Transverse colon (tissue), 3 donors: ENCODE measurements around the gene CLTC.

ENCODE experiments used
- EP300 ChIP-seq: sonication (generic); formaldehyde crosslinking; IDR thresholded peaks from one replicate; pipeline ENCODE4 v1.6.1; 2017; ENCODE audit warnings: antibody characterized with exemption, low read depth
- POLR2A ChIP-seq: fragments of 450-650 bp; IDR thresholded peaks from one replicate; pipeline ENCODE4 v1.6.1; 2016; ENCODE audit warnings: antibody characterized with exemption, mild to moderate bottlenecking, moderate library complexity
- TF ChIP-seq, protein P1 (sequence below), 5 experiments: fragments of 200-600 bp in 3 of 5; fragments of 450-650 bp in 2 of 5; sonication (generic) in 3 of 5; IDR thresholded peaks; 1 replicate in 2 of 5; 2 replicates in 3 of 5; pipeline ENCODE4 v1.5.1; 2016 to 2017; ENCODE audit warnings: antibody characterized with exemption in 5 of 5, inconsistent platforms in 3 of 5, mild to moderate bottlenecking in 2 of 5, moderate library complexity in 1 of 5

DNA sequence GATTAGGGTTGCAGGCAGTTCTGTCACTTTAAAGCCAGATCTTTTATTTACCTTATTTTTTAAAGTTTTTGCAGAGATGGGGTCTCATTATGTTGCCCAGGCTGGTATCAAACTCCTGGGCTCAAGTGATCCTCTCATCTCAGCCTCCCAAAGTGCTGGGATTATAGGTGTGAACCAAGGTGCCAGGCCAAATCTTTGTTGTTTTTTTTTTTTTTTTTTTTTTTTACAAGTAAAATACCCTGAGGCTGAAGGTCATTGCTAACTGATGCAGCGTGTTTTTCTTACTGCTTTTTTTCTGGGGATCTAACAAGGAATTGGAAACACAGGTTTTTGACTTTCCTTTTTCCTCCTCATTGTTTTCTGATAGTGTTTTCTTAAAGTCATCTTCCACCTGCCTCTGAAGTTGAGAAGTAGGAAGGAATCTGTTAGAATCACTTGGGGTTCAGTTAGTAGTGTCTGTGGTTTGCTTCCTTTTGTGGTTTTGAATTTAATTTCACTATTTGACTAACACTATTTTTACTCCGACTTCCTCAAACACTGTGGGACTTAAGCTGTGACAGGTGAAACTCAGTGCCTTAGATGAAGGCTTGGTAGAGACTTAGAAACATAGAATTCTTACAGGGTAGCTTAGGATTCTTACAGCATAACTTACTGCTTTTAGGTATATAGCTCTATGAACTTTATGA is 22.2 kb downstream of the CLTC start:
- TF ChIP-seq, protein P1, sequence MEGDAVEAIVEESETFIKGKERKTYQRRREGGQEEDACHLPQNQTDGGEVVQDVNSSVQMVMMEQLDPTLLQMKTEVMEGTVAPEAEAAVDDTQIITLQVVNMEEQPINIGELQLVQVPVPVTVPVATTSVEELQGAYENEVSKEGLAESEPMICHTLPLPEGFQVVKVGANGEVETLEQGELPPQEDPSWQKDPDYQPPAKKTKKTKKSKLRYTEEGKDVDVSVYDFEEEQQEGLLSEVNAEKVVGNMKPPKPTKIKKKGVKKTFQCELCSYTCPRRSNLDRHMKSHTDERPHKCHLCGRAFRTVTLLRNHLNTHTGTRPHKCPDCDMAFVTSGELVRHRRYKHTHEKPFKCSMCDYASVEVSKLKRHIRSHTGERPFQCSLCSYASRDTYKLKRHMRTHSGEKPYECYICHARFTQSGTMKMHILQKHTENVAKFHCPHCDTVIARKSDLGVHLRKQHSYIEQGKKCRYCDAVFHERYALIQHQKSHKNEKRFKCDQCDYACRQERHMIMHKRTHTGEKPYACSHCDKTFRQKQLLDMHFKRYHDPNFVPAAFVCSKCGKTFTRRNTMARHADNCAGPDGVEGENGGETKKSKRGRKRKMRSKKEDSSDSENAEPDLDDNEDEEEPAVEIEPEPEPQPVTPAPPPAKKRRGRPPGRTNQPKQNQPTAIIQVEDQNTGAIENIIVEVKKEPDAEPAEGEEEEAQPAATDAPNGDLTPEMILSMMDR (IDR thresholded peaks at IDR 0.05) = no peak
- no peak for TF ChIP-seq EP300
- TF ChIP-seq POLR2A = no peak
